ENCODE results near the gene KCNG2.

The KCNG2 gene

GRCh38 chr18:79784965-79785770 is 12.6 kb upstream of the KCNG2 start:
- DNase-seq (ENCODE audit: low read depth in 2 of 3, low spot score in 2 of 3), result no peak

- DNase-seq (ENCODE audit: low read depth in 2 of 3, low spot score in 2 of 3), result no peak
Measured at GRCh38 chr18:79785831-79786230, 11.9 kb upstream of the KCNG2 start.

- no peak for DNase-seq (ENCODE audit: low read depth in 2 of 3, low spot score in 2 of 3)
Measured at GRCh38 chr18:79786304-79786703, 11.4 kb upstream of the KCNG2 start.

- DNase-seq (ENCODE audit: low read depth in 2 of 3, low spot score in 2 of 3), result no peak
Measured at GRCh38 chr18:79786786-79787526, 10.8 kb upstream of the KCNG2 start.

GRCh38 chr18:79787527-79787864 is 10.2 kb upstream of the KCNG2 start:
- no peak for DNase-seq (ENCODE audit: low read depth in 2 of 3, low spot score in 2 of 3)

- DNase-seq (ENCODE audit: low read depth in 2 of 3, low spot score in 2 of 3), result no peak
Measured at GRCh38 chr18:79787865-79788733, 9.6 kb upstream of the KCNG2 start.

- DNase-seq (ENCODE audit: low read depth in 2 of 3, low spot score in 2 of 3), result no peak
Measured at GRCh38 chr18:79788734-79789085, 9.0 kb upstream of the KCNG2 start.

GRCh38 chr18:79789091-79789891 is 8.4 kb upstream of the KCNG2 start:
- DNase-seq (ENCODE audit: low read depth in 2 of 3, low spot score in 2 of 3), result no peak

GRCh38 chr18:79789901-79790890 is 7.5 kb upstream of the KCNG2 start:
- no peak for DNase-seq (ENCODE audit: low read depth in 2 of 3, low spot score in 2 of 3)

- DNase-seq (ENCODE audit: low read depth in 2 of 3, low spot score in 2 of 3), result no peak
Measured at GRCh38 chr18:79790996-79791972, 6.5 kb upstream of the KCNG2 start.

- DNase-seq (ENCODE audit: low read depth in 2 of 3, low spot score in 2 of 3), result no peak
Measured at GRCh38 chr18:79792096-79792987, 5.4 kb upstream of the KCNG2 start.

GRCh38 chr18:79792988-79793355 is 4.8 kb upstream of the KCNG2 start:
- DNase-seq (ENCODE audit: low read depth in 2 of 3, low spot score in 2 of 3), result no peak

GRCh38 chr18:79794846-79795245 is 2.9 kb upstream of the KCNG2 start:
- DNase-seq (ENCODE audit: low read depth in 2 of 3, low spot score in 2 of 3), result no peak

GRCh38 chr18:79795446-79795845 is 2.3 kb upstream of the KCNG2 start:
- DNase-seq (ENCODE audit: low read depth in 2 of 3, low spot score in 2 of 3), result no peak

GRCh38 chr18:79796016-79796415 is 1.7 kb upstream of the KCNG2 start:
- DNase-seq (ENCODE audit: low read depth in 2 of 3, low spot score in 2 of 3), result no peak

- DNase-seq (ENCODE audit: low read depth in 2 of 3, low spot score in 2 of 3), result no peak
Measured at GRCh38 chr18:79796531-79797405, 970 bp upstream of the KCNG2 start.

Measured in activated CD8-positive, alpha-beta memory T cell treated with anti-CD3 and anti-CD28 coated beads for 48 hours (primary cell).